Breast epithelium (tissue), 4 donors: Measurements from ENCODE around the gene RTP3. TPM values are rescaled to one million over a fixed set of nuclear protein-coding genes. Genes with fewer than 3 reads are reported as not detected.
"Not testable (repeated sequence)": the region's sequence is repeated elsewhere in the genome, so short reads cannot be mapped to it uniquely, and the experiment has no call there.

Experiments
- DNase-seq, 2 donors: peaks; one replicate each; pipeline ENCODE4 v3.0.0-alpha.2; 2019; ENCODE audit warnings: low spot score in 2 of 2
- H3K27ac ChIP-seq, 2 donors: fragments of 200-600 bp; sonication (generic) in 1 of 2; one replicate each; pipeline ENCODE4 v1.5.1; 2016 to 2019; ENCODE audit warnings: mild to moderate bottlenecking in 1 of 2
- H3K27me3 ChIP-seq, 2 donors: fragments of 200-600 bp; sonication (generic) in 1 of 2; one replicate each; pipeline versions ENCODE4 v1.5.1 to v1.6.0; 2017 to 2019; ENCODE audit warnings: control low read depth in 1 of 2, mild to moderate bottlenecking in 1 of 2
- H3K36me3 ChIP-seq: fragments of 200-600 bp; one replicate; pipeline ENCODE4 v1.5.1; 2019
- H3K4me1 ChIP-seq, 2 donors: fragments of 200-600 bp; sonication (generic); one replicate each; pipeline ENCODE4 v1.5.1; 2016 to 2019; ENCODE audit warnings: control low read depth in 1 of 2
- H3K4me3 ChIP-seq, 3 donors: fragments of 200-600 bp; sonication (generic); 1 replicate in 2 of 3; 2 replicates in 1 of 3; pipeline ENCODE4 v1.5.1; 2016 to 2019; ENCODE audit warnings: mild to moderate bottlenecking in 3 of 3, moderate library complexity in 2 of 3
- H3K9me3 ChIP-seq, 2 donors: fragments of 200-600 bp; sonication (generic) in 1 of 2; one replicate each; pipeline ENCODE4 v1.5.1; 2016 to 2019; ENCODE audit warnings: control low read depth in 1 of 2
- POLR2A ChIP-seq: fragments of 450-650 bp; IDR thresholded peaks from one replicate; pipeline ENCODE4 v1.6.1; 2016; ENCODE audit warnings: antibody characterized with exemption, mild to moderate bottlenecking, moderate library complexity
- POLR2AphosphoS5 ChIP-seq, 3 donors: sonication (generic); formaldehyde crosslinking; IDR thresholded peaks; one replicate each; pipeline ENCODE4 v1.6.1; 2017; ENCODE audit warnings: antibody characterized with exemption in 3 of 3
- intact Hi-C: fragments of 100-400 bp; cut with DNase I; formaldehyde crosslinking; loops from one replicate; pipeline ENCODE4 v1.15.1; 2023; ENCODE audit warnings: low total_unique reads
- total RNA-seq, 3 donors: library from RNA; depleted of rRNA; stranded (reverse); fragments of >200 nt; gene quantifications; one replicate each; pipeline ENCODE4 v1.1.0, GENCODE V29; 2016
- TF ChIP-seq, protein P1 (sequence below), 3 donors: fragments of 450-650 bp; IDR thresholded peaks; one replicate each; pipeline ENCODE4 v1.5.1; 2016 to 2017; ENCODE audit warnings: antibody characterized with exemption in 3 of 3, mild to moderate bottlenecking in 3 of 3, moderate library complexity in 3 of 3

Gene RTP3
- total RNA-seq, 3 donors from 2014 or later = not detected

DNA sequence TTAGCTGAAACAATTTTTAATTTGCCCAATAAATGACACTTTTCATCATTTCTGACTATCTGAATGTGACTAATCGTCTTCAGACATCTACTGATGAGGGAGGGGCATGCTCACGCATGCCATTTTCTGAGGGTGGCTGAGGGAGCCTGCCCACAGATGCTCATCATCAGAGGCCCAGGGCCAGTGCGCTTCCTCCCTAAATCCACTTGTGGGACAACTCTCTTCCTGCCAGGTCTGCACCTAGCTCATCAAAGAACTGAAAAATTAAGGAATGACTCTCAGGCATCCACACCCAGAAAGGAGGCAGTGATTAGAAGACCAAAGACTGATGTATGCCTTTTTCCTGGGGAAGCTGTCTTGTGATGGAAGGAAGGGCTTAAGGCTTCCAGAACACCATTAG is 22.8 kb downstream of the RTP3 start:
- intact Hi-C loops = no loop called here
- TF ChIP-seq POLR2AphosphoS5 (IDR thresholded peaks at IDR 0.05) (no peak), POLR2A (no peak)
- TF ChIP-seq, protein P1, sequence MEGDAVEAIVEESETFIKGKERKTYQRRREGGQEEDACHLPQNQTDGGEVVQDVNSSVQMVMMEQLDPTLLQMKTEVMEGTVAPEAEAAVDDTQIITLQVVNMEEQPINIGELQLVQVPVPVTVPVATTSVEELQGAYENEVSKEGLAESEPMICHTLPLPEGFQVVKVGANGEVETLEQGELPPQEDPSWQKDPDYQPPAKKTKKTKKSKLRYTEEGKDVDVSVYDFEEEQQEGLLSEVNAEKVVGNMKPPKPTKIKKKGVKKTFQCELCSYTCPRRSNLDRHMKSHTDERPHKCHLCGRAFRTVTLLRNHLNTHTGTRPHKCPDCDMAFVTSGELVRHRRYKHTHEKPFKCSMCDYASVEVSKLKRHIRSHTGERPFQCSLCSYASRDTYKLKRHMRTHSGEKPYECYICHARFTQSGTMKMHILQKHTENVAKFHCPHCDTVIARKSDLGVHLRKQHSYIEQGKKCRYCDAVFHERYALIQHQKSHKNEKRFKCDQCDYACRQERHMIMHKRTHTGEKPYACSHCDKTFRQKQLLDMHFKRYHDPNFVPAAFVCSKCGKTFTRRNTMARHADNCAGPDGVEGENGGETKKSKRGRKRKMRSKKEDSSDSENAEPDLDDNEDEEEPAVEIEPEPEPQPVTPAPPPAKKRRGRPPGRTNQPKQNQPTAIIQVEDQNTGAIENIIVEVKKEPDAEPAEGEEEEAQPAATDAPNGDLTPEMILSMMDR (IDR thresholded peaks at IDR 0.05) = no peak
- Histone ChIP-seq H3K27ac (no peak overlapping the region), H3K9me3 (no peaks in the 10 kb centered on the region), H3K4me1 (no peaks in the 10 kb centered on the region), H3K4me3 (no peak overlapping the region), H3K27me3 (no peaks in the 10 kb centered on the region), H3K36me3 (no peaks in the 10 kb centered on the region)
- no peak for DNase-seq

DNA sequence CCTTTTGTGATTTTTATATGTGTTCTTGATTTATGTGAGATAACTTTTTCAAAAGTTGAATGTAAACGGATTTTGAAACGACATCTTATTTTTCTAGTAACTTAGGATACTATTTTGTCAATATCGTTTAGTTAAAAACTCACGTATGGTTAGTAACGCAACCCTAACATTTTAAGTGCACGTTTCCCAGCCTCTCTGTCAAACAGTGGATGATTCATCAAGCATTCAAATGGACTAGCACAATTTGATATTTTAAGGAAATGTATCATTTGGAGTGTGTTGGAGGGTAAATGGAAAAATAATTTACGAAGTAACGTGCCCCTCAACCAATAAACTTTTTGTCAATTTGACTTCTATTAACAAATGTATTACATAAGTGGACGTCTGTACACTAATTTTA is 23.3 kb downstream of the RTP3 start:
- Histone ChIP-seq H3K4me3 (no peak overlapping the region), H3K4me1 (no peaks in the 10 kb centered on the region), H3K36me3 (no peaks in the 10 kb centered on the region), H3K27ac (no peak overlapping the region), H3K27me3 (no peaks in the 10 kb centered on the region), H3K9me3 (no peaks in the 10 kb centered on the region)
- TF ChIP-seq, protein P1 (IDR thresholded peaks at IDR 0.05) = no peak
- TF ChIP-seq POLR2AphosphoS5 (IDR thresholded peaks at IDR 0.05) = no peak
- no peak for TF ChIP-seq POLR2A
- intact Hi-C loops = no loop called here
- DNase-seq = no peak

DNA sequence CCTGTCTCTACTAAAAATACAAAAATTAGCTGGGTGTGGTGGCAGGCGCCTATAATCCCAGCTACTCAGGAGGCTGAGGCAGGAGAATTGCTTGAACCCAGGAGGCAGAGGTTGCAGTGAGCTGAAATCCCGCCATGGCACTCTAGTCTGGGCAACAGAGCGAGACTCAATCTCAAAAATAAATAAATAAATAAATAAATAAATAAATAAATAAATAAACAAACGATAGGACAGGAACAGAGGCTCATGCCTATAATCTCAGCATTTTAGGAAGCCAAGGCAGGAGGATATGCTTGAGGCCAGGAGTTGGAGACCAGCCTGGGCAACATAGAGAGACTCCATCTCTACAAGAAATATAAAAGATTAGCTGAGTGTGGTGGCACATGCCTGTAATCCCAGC is 24.4 kb downstream of the RTP3 start:
- H3K4me1 ChIP-seq, H3K27ac ChIP-seq, intact Hi-C loops: not testable (repeated sequence)

DNA sequence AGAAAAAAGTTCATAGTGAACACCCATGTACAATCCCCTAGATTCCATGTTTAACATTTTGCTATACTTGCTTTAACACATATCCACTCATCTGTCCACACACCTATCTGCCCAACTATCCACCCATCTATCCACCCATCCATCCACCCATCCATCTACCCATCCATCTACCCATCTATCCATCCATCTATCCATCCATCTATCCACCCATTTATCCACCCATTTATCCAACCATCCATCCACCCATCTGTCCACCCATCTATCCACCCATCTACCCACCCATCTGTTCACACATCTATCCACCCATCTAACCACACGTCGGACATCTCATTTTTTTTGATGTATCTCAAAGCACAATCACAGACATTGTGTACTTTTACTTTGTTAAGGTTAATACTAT is 25.8 kb downstream of the RTP3 start:
- H3K27ac ChIP-seq = no peak overlapping the region
- intact Hi-C loops = no loop called here

More for the DNA sequence above, 24.4 kb downstream of the RTP3 start:
- not testable (repeated sequence) for DNase-seq, H3K36me3 ChIP-seq, H3K9me3 ChIP-seq, H3K27me3 ChIP-seq, H3K4me3 ChIP-seq

DNA sequence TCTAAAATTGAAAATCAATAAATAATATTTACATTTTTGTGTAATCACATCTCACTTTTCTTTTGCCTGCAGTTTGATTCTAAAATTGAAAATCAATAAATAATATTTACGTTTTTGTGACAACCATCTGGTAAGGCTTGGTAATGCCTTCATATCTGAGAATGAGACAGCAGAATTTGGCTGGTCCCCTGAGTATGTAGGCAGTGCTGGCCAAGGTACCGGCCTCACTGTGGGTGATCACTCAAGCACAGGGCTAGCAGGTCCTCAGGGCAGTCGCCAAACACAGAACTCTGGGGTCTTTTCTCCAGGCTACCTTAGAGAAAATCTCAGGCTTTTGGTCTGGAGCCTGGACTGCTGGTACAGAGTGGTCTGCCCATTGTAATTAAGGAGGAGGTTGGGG is 26.2 kb downstream of the RTP3 start:
- Histone ChIP-seq H3K4me1 (no peaks in the 10 kb centered on the region), H3K9me3 (no peaks in the 10 kb centered on the region), H3K27me3 (no peaks in the 10 kb centered on the region), H3K27ac (no peak overlapping the region), H3K4me3 (no peak overlapping the region), H3K36me3 (no peaks in the 10 kb centered on the region)
- intact Hi-C loops = no loop called here
- no peak for TF ChIP-seq POLR2A
- TF ChIP-seq, protein P1 (IDR thresholded peaks at IDR 0.05) = no peak
- no peak for TF ChIP-seq POLR2AphosphoS5 (IDR thresholded peaks at IDR 0.05)
- DNase-seq = no peak

More for the DNA sequence above, 25.8 kb downstream of the RTP3 start:
- Histone ChIP-seq H3K36me3 (no peaks in the 10 kb centered on the region), H3K4me1 (no peaks in the 10 kb centered on the region), H3K4me3 (no peak overlapping the region), H3K9me3 (no peaks in the 10 kb centered on the region), H3K27me3 (no peaks in the 10 kb centered on the region)
- DNase-seq = no peak
- no peak for TF ChIP-seq POLR2AphosphoS5 (IDR thresholded peaks at IDR 0.05)
- TF ChIP-seq POLR2A = no peak
- TF ChIP-seq, protein P1 (IDR thresholded peaks at IDR 0.05) = no peak

DNA sequence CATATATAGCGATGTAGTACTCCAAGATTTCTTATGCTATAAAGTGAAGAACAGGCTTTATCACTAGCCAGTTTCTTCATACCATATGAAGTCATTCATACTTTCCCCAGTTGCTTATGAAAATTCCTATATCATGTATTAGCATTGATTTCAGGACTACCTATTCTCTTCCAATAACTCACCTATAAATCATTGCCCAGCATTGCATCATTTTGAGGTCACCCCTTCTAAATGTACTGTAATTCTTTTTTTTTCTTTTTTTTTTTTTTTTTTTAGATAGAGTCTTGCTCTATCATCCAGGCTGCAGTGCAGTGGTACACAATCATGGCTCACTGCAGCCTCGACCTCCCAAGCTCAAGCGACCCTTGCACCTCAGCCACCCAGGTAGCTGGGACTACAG is 27.1 kb downstream of the RTP3 start:
- Histone ChIP-seq H3K27me3 (no peaks in the 10 kb centered on the region), H3K36me3 (no peaks in the 10 kb centered on the region), H3K4me3 (no peak overlapping the region), H3K27ac (no peak overlapping the region), H3K4me1 (no peaks in the 10 kb centered on the region), H3K9me3 (no peaks in the 10 kb centered on the region)
- intact Hi-C loops = no loop called here
- no peak for DNase-seq
- TF ChIP-seq POLR2AphosphoS5 (IDR thresholded peaks at IDR 0.05) (no peak), POLR2A (no peak)
- TF ChIP-seq, protein P1 (IDR thresholded peaks at IDR 0.05) = no peak
